Stimulated activated CD4-positive, alpha-beta T cell treated with anti-CD3 and anti-CD28 coated beads, TNF-alpha, amount 100 ng/mL, for 24 hours (primary cell): ENCODE measurements around the gene DISC1.
A peak's percentile ranks its signal among the peaks of the same experiment; 100 is the strongest.

ENCODE experiments used
- DNase-seq, 3 experiments: peaks; one replicate each; pipeline ENCODE4 v3.0.0-alpha.2; 2020; ENCODE audit warnings: low read depth in 3 of 3

DISC1 gene

DNA sequence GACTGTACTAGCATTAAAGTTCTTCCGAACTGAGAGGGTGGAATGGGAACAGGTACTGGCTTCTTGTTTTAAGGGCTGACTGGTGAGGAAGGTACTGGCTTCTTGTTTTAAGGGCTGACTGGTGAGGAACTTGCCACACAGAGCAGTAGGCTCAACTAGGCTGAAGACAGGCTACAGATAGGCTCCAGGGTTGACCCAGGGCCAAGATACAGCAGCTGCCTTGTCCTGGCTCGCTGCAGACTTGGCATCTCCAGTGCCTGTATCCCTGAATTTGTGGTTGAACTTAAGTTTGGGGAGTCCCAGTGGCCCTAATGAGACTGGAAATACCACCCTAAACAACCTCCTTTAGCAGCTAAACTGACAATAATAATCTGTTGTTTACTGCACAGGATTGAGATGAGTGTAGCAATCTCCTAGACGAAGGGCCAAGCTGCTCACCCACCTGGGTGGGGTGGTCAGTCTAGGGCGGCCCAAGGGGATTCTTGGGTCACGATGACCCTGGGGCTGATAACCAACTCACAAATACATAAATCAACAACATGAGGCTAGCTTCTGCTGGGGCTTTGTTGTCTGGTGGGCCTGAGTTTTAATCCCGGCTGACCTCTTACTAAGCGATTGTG lies 227.1 kb downstream of the DISC1 start:
- DNase-seq = no peak

DNA sequence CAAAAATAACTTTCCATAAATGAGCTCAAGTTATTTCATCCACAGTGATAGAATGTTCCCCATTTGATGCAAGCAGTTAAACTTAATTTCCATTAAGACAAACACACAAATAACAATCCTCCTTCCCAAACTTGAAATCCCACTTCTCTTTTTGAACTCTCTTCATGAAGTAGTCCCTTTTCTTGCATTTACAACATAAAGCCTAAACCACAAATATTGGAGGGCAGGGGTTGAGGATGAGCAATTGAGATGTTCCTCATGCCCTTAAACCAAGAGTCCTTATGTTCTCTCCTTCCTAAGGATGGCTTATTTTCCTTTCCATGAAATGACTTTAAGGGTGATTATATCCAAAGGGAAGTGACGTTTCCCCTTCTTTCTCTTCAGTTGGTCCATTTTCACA lies 228.8 kb downstream of the DISC1 start:
- DNase-seq = no peak

DNA sequence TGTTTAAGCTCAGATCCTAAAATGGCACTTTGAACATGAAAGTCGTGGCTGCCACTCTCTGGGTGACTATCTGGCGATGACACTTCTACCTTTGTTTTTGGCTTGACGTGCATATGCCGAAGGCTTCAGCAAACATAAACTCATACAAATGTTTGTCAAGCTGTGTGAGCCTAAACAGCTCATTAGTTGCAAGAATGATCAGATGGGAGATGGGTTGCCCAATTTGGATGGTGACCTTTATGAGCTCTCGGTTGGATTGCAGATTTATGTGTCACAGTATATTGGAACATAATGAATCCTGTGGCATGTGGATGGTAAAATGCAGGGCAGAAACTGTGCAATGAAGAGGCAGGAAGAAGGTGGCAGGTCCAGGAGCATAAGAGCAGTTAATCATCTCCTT lies 229.3 kb downstream of the DISC1 start:
- DNase-seq = no peak

DNA sequence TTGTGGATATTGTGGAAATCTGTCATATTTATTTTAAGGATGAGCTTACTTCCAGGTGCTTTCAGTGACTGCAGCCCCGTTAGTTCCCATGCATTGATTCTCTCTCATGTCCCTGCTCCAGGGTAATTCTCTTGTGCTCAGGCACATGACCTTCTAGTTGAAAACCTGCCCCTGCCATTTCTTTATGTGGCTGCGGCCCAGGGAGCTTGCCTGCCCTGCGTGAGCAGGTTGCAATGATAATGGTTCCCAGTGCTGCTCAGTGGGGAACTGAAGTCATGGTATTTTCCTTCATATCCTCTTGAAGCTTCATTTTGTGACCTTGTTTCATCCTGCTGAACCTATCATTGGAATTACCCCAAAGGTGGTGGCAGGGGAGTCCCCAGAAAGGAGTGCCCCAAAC lies 229.8 kb downstream of the DISC1 start:
- no peak for DNase-seq

DNA sequence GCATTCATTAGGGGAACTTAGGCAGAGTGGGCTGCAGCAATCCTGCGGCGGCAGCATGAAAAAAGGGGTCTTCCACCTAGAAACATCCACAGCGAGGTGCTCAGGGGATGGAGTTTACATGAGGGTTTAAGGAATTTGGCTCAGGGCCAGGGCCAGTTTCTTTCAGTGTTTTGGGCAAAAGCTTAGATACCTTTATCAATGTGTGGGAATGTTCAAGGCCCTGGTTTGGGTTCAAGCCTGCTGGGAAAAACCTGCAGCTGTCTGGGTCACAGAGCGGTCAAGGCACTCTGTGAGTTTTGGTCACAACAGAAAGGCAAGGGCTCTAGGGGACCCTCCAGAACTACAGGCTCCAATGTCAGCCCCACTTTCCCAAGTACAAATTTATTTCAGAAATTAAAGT lies 230.3 kb downstream of the DISC1 start:
- no peak for DNase-seq

GRCh38 chr1:231857609-231858135 lies 231.1 kb downstream of the DISC1 start:
- no peak for DNase-seq

DNA sequence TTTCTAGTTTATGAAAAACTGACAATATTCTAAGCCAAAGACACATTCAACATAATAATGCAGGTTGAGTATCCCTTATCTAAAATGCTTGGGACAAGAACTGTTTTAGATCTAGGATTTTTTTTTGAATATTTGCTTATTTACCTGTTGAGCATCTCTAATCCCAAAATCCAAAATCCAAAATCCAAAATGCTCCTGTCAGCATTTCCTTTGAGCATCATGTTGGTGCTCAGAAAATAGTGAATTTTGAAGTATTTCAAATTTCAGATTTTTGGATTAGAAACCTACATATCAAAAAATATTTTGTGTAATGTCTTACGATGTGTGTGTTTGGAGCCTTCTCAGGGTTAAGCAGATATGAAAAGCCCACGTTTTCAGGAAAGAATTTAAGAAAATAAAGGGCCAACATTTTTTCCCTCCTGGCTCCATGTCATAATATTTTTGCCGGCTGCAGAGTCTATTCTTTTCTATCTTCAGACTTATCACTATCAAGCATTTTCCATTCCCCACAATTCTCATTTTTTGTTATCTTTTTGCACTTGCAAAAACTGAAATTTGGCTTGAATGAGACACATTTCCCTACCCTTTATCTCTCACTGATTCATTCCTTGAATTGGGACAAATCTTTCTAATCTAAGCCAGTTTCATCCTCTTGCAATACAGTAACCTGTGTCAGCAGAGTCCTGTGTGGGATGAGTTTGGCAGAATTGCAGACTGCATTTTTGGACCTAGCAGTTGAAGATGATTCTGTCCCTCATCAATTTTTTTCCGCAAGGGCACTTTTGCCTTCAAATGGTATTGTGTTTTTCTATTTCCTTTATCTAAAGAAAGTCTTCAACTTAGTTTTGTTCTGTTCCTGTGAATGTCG lies 233.9 kb downstream of the DISC1 start:
- no peak for DNase-seq

GRCh38 chr1:231861541-231862481 lies 235.2 kb downstream of the DISC1 start:
- no peak for DNase-seq

GRCh38 chr1:231862611-231863010 lies 236.0 kb downstream of the DISC1 start:
- no peak for DNase-seq

DNA sequence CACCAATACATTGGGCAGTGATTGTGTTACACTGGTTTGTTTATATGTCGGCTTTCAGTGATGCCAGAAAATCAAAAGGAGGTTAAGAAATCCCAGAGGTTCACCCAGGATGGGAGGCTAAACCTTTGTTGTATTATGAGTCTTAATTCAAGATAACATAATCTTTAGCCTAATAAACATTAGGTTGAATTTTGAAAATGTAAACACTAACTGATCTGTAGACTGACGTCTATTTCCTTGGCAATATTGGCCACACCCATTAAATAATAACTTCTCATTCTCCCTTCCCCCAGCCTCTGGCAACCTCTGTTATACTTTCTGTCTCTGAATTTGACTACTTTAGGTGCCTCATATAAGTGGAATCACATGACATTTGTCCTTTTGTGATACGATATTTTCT lies 238.7 kb downstream of the DISC1 start:
- no peak for DNase-seq

DNA sequence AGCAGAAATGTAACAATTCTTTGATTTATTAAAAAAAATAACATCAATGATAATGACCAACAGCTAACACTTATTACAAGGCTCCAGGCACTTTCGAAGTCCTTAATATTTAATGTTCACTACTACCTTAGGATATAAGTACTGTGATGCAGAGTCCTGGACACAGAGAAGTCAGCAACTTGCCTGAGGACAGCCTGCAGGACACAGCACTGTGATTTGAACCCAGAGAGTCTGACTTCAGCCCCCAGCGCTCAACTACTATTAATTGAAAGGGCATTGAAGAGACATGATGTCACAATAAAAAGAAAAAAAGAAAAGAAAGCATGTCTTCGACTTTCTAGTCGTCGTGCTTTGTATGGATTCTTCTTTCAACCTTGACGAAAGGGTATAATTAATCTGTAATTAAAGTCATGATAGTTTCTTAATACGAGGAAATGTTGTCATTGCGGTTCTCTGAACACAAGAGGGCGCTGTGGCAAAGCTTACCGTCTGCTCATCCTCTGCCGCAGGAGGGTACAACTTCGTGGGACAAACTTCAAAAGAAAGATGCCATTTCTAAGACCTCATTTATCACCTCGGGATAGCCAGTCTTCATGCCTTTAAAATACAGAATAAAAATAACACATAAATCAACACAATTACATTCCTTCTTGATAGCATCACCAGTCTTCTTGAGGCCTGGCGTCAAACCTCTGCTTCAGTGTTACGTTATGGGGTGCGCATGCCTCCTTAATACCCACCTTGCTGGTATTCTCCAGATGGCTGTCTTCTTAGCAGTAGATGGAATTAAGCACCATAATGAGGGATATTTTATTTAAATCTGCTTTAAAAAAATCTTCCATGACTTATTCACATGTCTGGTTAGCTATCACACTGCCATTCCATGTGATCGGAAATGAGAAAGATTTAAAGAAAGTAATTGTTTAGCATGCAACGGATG lies 240.1 kb downstream of the DISC1 start:
- peak; percentile 21 to 45 (median 31) for DNase-seq

- DNase-seq = no peak
Observed at GRCh38 chr1:231867607-231868006, 241.0 kb downstream of the DISC1 start.

DNA sequence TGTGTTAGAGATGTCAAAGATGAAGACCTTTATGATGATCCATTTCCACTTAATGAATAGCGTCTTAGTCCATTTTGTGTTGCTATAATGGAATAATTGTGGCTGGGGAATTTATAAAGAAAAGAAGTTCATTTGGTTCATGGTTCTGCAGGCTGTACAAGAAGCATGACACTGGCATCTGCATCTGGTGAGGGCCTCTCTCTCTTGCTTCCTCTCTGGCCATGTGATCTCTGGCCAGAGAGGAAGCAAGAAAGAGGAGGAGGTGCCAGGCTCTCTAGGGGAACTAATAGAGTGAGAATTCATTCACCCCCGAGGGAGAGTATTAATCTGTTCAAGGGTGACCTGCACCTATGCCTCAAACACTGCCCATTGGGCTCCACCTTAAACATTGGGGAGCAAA lies 242.8 kb downstream of the DISC1 start:
- no peak for DNase-seq

DNA sequence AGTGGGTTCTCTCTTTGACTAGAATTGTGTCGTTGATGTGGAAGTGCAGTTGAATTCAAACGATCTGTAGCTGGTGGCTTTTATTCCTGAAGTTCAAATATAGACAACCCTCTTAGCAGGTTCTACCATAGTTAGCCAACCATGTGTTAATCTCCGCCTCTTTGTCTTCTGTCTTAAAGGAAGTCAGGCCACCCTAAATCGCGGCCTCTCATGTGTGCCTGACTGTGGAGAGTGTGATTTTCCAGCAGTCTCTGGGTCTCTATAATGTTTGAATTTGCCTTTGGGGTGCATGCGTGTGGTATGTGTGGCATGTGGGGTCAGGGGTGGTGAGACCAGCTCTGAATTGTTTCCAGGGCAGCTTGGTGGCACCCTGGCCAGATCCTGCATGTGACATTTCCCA lies 244.9 kb downstream of the DISC1 start:
- no peak for DNase-seq

DNA sequence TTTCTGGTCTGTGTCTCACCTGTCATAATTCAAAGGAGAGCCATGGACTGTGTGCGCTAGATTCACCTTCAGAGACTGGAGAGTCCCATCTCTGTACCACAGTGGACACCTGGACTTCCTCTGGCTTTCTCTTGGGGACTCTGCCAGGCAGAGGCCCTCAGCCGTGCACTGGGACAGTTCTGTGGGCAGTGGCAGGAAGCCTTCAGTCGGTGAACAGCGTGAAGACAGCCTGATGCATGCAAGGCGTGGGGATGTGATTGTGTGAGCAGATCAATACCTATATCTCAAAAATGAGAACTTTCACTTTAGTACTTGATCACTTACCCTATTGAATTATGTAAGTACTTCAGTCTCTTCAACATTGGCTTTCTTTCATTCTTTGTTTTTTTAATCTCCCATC lies 245.3 kb downstream of the DISC1 start:
- no peak for DNase-seq

- DNase-seq = no peak
Observed at GRCh38 chr1:231872461-231872910, 245.9 kb downstream of the DISC1 start.

GRCh38 chr1:231878737-231879136 lies 252.1 kb downstream of the DISC1 start:
- no peak for DNase-seq

DNA sequence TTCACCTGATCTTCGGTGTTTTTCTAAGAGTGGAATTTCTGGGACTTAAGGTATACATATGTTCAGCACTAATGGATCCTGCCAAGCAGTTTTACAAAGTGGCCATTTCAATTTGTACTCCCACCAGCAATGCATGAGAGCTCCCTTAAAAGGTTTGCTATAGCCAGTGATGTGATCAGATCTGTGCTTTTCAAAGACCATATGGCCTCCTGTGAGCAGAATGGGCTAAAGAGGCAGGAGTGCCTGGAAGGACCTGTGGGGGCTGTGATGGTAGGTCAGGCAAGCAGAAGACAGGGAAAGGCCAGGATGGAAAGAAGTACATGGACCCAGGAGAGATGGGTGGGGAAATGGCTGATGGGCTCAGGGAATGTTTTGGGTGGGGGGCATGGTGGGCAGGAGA lies 252.7 kb downstream of the DISC1 start:
- no peak for DNase-seq

- no peak for DNase-seq
Observed at GRCh38 chr1:231882333-231882732, 255.7 kb downstream of the DISC1 start.

DNA sequence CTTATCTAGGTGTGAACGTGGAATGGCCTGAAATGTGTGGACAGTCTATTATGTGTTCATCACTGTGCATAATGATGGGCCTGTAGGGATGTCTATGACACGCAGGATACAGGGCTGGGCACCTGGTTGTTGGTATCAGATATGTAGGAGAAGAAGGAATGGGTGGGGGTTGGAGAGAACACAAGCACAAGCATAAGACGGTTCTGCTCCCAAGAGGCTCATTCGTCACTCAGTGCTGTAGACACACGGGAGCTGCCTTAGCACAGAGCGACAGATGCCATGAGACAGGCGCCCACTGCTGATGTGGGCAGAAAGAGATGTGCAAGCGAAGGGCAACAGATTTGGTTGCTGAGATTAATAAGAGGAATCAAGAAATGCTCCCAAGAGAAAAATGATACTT lies 256.2 kb downstream of the DISC1 start:
- DNase-seq = no peak

- DNase-seq = no peak
Observed at GRCh38 chr1:231883382-231883781, 256.8 kb downstream of the DISC1 start.
